Trophoblast cell (in vitro differentiated cells and primary cell): ENCODE data around the gene RALGAPA2.

Experiments
- DNase-seq, 2 donors: peaks; one replicate each; pipeline ENCODE4 v3.0.0-alpha.2; 2016
- H2AFZ ChIP-seq: 2 replicates; pipeline ENCODE4 v1.6.1; 2013; ENCODE audit warnings: low read length, moderate library complexity, mild to moderate bottlenecking; ENCODE audit not compliant: insufficient read depth, poor library complexity
- H2AK5ac ChIP-seq: 2 replicates; pipeline ENCODE4 v1.6.1; 2013; ENCODE audit warnings: mild to moderate bottlenecking, low read length
- H2BK120ac ChIP-seq: 2 replicates; pipeline ENCODE4 v1.6.1; 2013; ENCODE audit warnings: low read length, mild to moderate bottlenecking, moderate library complexity; ENCODE audit not compliant: insufficient read depth, poor library complexity
- H2BK12ac ChIP-seq: 2 replicates; pipeline ENCODE4 v1.6.1; 2013; ENCODE audit warnings: mild to moderate bottlenecking, low read length, moderate library complexity
- H2BK5ac ChIP-seq: 2 replicates; pipeline ENCODE4 v1.6.1; 2013; ENCODE audit warnings: low read length, low read depth, moderate library complexity, mild to moderate bottlenecking; ENCODE audit not compliant: poor library complexity
- H3K14ac ChIP-seq: 2 replicates; pipeline ENCODE4 v1.6.1; 2013; ENCODE audit warnings: mild to moderate bottlenecking, low read length
- H3K18ac ChIP-seq: 2 replicates; pipeline ENCODE4 v1.6.1; 2013; ENCODE audit warnings: mild to moderate bottlenecking, low read length
- H3K23ac ChIP-seq: 2 replicates; pipeline ENCODE4 v1.6.1; 2013; ENCODE audit warnings: low read length
- H3K27ac ChIP-seq: 2 replicates; pipeline ENCODE4 v1.5.1; 2013; ENCODE audit warnings: low read depth, mild to moderate bottlenecking, inconsistent platforms, low read length, moderate library complexity
- H3K27me3 ChIP-seq: 2 replicates; pipeline ENCODE4 v1.6.1; 2013; ENCODE audit warnings: inconsistent platforms, mild to moderate bottlenecking, low read length, moderate library complexity; ENCODE audit not compliant: insufficient read depth
- H3K36me3 ChIP-seq, 2 experiments: 1 replicate in 1 of 2; 2 replicates in 1 of 2; pipeline ENCODE4 v1.6.1; 2013; ENCODE audit warnings: low read length in 2 of 2, mild to moderate bottlenecking in 2 of 2, moderate library complexity in 1 of 2; ENCODE audit not compliant: insufficient read depth in 2 of 2, control insufficient read depth in 1 of 2
- H3K4ac ChIP-seq: 2 replicates; pipeline ENCODE4 v1.6.1; 2013; ENCODE audit warnings: low read depth, mild to moderate bottlenecking, low read length, moderate library complexity
- H3K4me1 ChIP-seq, 2 experiments: 1 replicate in 1 of 2; 2 replicates in 1 of 2; pipeline ENCODE4 v1.6.1; 2013; ENCODE audit warnings: low read length in 2 of 2, mild to moderate bottlenecking in 2 of 2, moderate library complexity in 1 of 2; ENCODE audit not compliant: insufficient read depth in 2 of 2, control insufficient read depth in 1 of 2
- H3K4me2 ChIP-seq: 2 replicates; pipeline ENCODE4 v1.6.1; 2013; ENCODE audit warnings: inconsistent platforms, mild to moderate bottlenecking, low read length, moderate library complexity
- H3K4me3 ChIP-seq: 2 replicates; pipeline ENCODE4 v1.5.1; 2013; ENCODE audit warnings: mild to moderate bottlenecking, low read depth, low read length, inconsistent platforms
- H3K79me1 ChIP-seq: one replicate; pipeline ENCODE4 v1.6.1; 2013; ENCODE audit warnings: low read length
- H3K79me2 ChIP-seq: 2 replicates; pipeline ENCODE4 v1.6.1; 2013; ENCODE audit warnings: low read length, mild to moderate bottlenecking; ENCODE audit not compliant: control insufficient read depth, insufficient read depth, poor library complexity
- H3K9ac ChIP-seq: 2 replicates; pipeline ENCODE4 v1.6.1; 2013; ENCODE audit warnings: mild to moderate bottlenecking, low read length
- H3K9me3 ChIP-seq: 2 replicates; pipeline ENCODE4 v1.6.1; 2013; ENCODE audit warnings: low read depth, mild to moderate bottlenecking, control low read depth, inconsistent platforms, low read length; ENCODE audit not compliant: insufficient read depth
- H4K12ac ChIP-seq: 2 replicates; pipeline ENCODE4 v1.6.1; 2013; ENCODE audit warnings: low read depth, mild to moderate bottlenecking, low read length, moderate library complexity
- H4K8ac ChIP-seq: 2 replicates; pipeline ENCODE4 v1.6.1; 2013; ENCODE audit warnings: low read depth, mild to moderate bottlenecking, low read length, moderate library complexity
- H4K91ac ChIP-seq: one replicate; pipeline ENCODE4 v1.6.1; 2013; ENCODE audit warnings: low read depth, mild to moderate bottlenecking, low read length, moderate library complexity
- WGBS: extraction: QIAGEN DNeasy Blood & Tissue Kit; methylation state at CpG from one replicate; pipeline ENCODE4 v1.1.7; 2013; ENCODE audit warnings: missing lambda C conversion rate; ENCODE audit not compliant: insufficient read length, insufficient coverage; ENCODE audit errors: extremely low coverage; 5-methylcytosine and 5-hydroxymethylcytosine counted together

Gene RALGAPA2

GRCh38 chr20:20531283-20531682, 181.2 kb downstream of the RALGAPA2 start:
- no peak overlapping the region for H3K4me2 ChIP-seq
- H3K9me3 ChIP-seq, result peaks cover 3% of the 10 kb centered on the region
- no peak overlapping the region for H4K12ac ChIP-seq
- no peaks in the 10 kb centered on the region for H3K27me3 ChIP-seq
- H3K4me1 ChIP-seq, result no peaks in the 10 kb centered on the region
- H3K18ac ChIP-seq, result no peak overlapping the region
- DNase-seq, result no peak
- H3K9ac ChIP-seq, result no peak overlapping the region
- H4K8ac ChIP-seq, result no peak overlapping the region
- no peak overlapping the region for H3K4ac ChIP-seq
- H3K79me1 ChIP-seq, result no peaks in the 10 kb centered on the region
- H3K79me2 ChIP-seq, result no peaks in the 10 kb centered on the region
- no peak overlapping the region for H3K23ac ChIP-seq
- H4K91ac ChIP-seq, result no peak overlapping the region
- no peak overlapping the region for H2BK12ac ChIP-seq
- H2AK5ac ChIP-seq, result no peak overlapping the region
- H2BK120ac ChIP-seq, result no peak overlapping the region
- no CpG with 5 or more reads among the region's 6 CpGs for WGBS
- no peak overlapping the region for H3K14ac ChIP-seq
- no peak overlapping the region for H2AFZ ChIP-seq
- no peak overlapping the region for H3K4me3 ChIP-seq
- H3K36me3 ChIP-seq, result peaks cover 0 to 6% of the 10 kb centered on the region in 2 experiments
- H2BK5ac ChIP-seq, result no peak overlapping the region
- H3K27ac ChIP-seq, result no peak overlapping the region

- Histone ChIP-seq H2BK120ac (no peak overlapping the region), H4K91ac (no peak overlapping the region), H3K79me2 (no peaks in the 10 kb centered on the region), H3K9me3 (peaks cover 3% of the 10 kb centered on the region), H2AFZ (no peak overlapping the region), H4K8ac (no peak overlapping the region), H3K18ac (no peak overlapping the region), H3K23ac (no peak overlapping the region), H2BK5ac (no peak overlapping the region), H3K79me1 (no peaks in the 10 kb centered on the region), H3K4ac (no peak overlapping the region), H3K27me3 (no peaks in the 10 kb centered on the region), H3K4me1 (no peaks in the 10 kb centered on the region), H3K27ac (no peak overlapping the region), H3K9ac (no peak overlapping the region), H4K12ac (no peak overlapping the region), H3K14ac (no peak overlapping the region), H3K4me3 (no peak overlapping the region), H3K4me2 (no peak overlapping the region), H3K36me3 (peaks cover 0 to 6% of the 10 kb centered on the region in 2 experiments), H2BK12ac (no peak overlapping the region), H2AK5ac (no peak overlapping the region)
- DNase-seq, result no peak
- WGBS, result no CpG with 5 or more reads among the region's 7 CpGs
Measured at GRCh38 chr20:20530428-20531151, 181.9 kb downstream of the RALGAPA2 start.

- Histone ChIP-seq H3K23ac (no peak overlapping the region), H2AFZ (no peak overlapping the region), H3K27me3 (no peaks in the 10 kb centered on the region), H4K91ac (no peak overlapping the region), H4K12ac (no peak overlapping the region), H2BK12ac (no peak overlapping the region), H3K27ac (no peak overlapping the region), H3K9me3 (peaks cover 3% of the 10 kb centered on the region), H3K4ac (no peak overlapping the region), H2AK5ac (no peak overlapping the region), H3K4me3 (no peak overlapping the region), H4K8ac (no peak overlapping the region), H2BK120ac (no peak overlapping the region), H3K4me2 (no peak overlapping the region), H3K79me2 (no peaks in the 10 kb centered on the region), H3K9ac (no peak overlapping the region), H3K4me1 (no peaks in the 10 kb centered on the region), H3K14ac (no peak overlapping the region), H3K36me3 (peaks cover 0 to 6% of the 10 kb centered on the region in 2 experiments), H2BK5ac (no peak overlapping the region), H3K18ac (no peak overlapping the region), H3K79me1 (no peaks in the 10 kb centered on the region)
- no peak for DNase-seq
- no CpG with 5 or more reads among the region's 4 CpGs for WGBS
Measured at GRCh38 chr20:20529597-20529996, 182.8 kb downstream of the RALGAPA2 start.

- no peak overlapping the region for H2BK12ac ChIP-seq
- no peak overlapping the region for H2AFZ ChIP-seq
- H4K91ac ChIP-seq, result no peak overlapping the region
- H2AK5ac ChIP-seq, result no peak overlapping the region
- H3K27me3 ChIP-seq, result no peaks in the 10 kb centered on the region
- H4K12ac ChIP-seq, result no peak overlapping the region
- no peaks in the 10 kb centered on the region for H3K4me1 ChIP-seq
- no peak overlapping the region for H3K23ac ChIP-seq
- DNase-seq, result no peak
- H3K79me1 ChIP-seq, result no peaks in the 10 kb centered on the region
- H3K9ac ChIP-seq, result no peak overlapping the region
- H3K36me3 ChIP-seq, result peaks cover 0 to 6% of the 10 kb centered on the region in 2 experiments
- no CpG with 5 or more reads among the region's 3 CpGs for WGBS
- no peak overlapping the region for H3K4me2 ChIP-seq
- H2BK5ac ChIP-seq, result no peak overlapping the region
- no peak overlapping the region for H4K8ac ChIP-seq
- no peak overlapping the region for H3K4ac ChIP-seq
- no peak overlapping the region for H3K18ac ChIP-seq
- no peak overlapping the region for H3K27ac ChIP-seq
- no peak overlapping the region for H2BK120ac ChIP-seq
- H3K4me3 ChIP-seq, result no peak overlapping the region
- no peak overlapping the region for H3K14ac ChIP-seq
- no peaks in the 10 kb centered on the region for H3K79me2 ChIP-seq
- H3K9me3 ChIP-seq, result peaks cover 3% of the 10 kb centered on the region
Measured at GRCh38 chr20:20528861-20529260, 183.6 kb downstream of the RALGAPA2 start.
